OCI-M1 (cell line): Measurements from ENCODE around the gene SPATS2L.
"Not testable (repeated sequence)": the region's sequence is repeated elsewhere in the genome, so short reads cannot be mapped to it uniquely, and the experiment has no call there.

Experiments
- DNase-seq: peaks from one replicate; lab custom pipeline; 2025; lab: John Stamatoyannopoulos, UW

Gene SPATS2L

GRCh38 chr2:200320344-200320743 lies 13.9 kb downstream of the SPATS2L start:
- DNase-seq: no peak

- no peak for DNase-seq
Observed at GRCh38 chr2:200320991-200321390, 14.5 kb downstream of the SPATS2L start.

GRCh38 chr2:200321780-200322534 lies 15.5 kb downstream of the SPATS2L start:
- no peak for DNase-seq

- DNase-seq: no peak
Observed at GRCh38 chr2:200322607-200323006, 16.1 kb downstream of the SPATS2L start.

- DNase-seq: no peak
Observed at GRCh38 chr2:200324362-200324761, 17.9 kb downstream of the SPATS2L start.

- DNase-seq: no peak
Observed at GRCh38 chr2:200329384-200329783, 22.9 kb downstream of the SPATS2L start.

DNA sequence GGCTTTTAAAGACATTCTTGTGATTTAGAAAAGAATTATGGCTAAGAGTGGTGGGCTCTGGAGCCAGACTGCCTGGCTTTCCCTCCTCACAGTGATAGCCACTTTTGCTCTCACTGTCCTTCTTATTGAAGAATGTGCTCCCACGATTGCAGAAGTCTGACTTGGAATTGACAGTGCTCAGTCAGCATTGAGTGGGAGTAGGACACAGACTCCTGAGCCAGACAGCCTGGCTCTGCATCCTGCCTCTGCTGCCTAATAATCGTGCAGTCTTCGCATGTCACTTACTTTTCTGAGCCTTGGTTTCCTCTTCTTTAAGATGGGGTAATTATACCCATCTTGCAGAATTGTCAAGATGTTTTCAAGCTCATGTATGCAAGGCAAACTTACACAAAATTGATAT lies 23.3 kb downstream of the SPATS2L start:
- peak; percentile 12 for DNase-seq

- DNase-seq: no peak
Observed at GRCh38 chr2:200330351-200331060, 24.0 kb downstream of the SPATS2L start.

- DNase-seq: no peak
Observed at GRCh38 chr2:200331061-200331400, 24.5 kb downstream of the SPATS2L start.

- no peak for DNase-seq
Observed at GRCh38 chr2:200335657-200336056, 29.2 kb downstream of the SPATS2L start.

DNA sequence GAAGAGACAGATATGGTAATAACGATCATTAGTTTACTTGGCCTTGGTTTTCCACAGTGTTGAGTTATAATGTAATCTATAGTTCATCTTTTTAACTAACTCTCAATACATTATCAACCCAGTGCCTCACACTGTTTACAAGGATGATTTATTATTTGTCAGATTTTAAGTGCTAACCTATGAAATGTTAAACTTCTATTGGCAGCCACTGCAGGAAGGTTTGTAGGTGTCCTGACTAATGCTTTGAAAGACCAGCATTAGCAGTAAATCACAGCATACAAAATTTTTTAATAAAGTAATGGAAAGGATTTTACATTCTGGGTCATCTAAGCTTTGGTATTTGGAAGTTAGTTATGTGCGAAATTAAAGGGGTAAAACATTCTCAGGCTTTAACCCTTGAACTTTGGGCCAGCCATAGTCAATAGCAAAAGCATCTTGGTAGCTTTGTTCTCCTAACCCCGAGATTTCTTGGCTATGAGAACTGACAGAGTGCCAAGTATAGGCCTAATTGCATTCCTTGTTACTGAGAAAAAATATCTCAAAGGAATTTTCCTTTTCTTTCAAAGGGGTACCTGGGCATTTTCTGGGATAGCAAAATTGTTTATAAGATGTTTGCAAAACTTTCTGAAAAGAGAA lies 30.6 kb downstream of the SPATS2L start:
- no peak for DNase-seq

DNA sequence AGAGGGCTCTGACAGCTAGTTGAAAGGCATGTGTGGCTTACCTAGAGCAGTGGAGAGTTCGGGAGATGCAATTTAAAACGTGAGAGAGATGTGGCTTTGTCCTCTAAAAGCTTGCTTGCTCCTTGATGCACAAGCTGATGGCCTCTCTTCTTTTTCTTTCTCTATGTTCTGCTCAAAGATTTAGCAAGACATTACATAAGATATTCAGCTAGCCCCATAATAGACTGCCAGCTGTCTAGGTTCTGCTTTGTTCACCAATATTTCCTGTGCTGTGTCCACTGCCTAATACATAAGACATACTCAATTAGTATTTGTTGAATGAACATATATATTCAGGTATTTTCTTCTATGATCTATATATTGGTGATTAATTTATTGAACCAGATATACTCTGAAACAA lies 31.1 kb downstream of the SPATS2L start:
- DNase-seq: no peak

DNA sequence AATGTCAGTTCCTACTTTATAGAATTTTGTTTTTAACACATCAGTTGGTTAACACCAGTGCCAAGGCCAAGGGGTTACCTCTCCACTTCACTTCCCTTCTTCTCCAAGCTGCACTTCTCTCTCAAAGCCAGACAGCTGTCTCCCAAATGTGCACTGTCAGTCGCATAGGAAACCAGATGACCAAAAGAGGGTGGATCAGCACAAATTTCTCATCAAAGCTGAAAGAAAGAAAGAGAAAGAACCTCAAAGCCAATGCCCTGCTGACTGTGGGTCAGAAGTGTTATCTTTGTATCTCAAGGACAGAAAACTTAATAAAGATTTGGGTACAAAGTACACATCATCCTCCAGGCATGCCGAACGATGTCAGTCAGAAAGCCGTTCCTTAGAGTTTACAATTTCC lies 32.2 kb downstream of the SPATS2L start:
- DNase-seq: peak; percentile 12

- no peak for DNase-seq
Observed at GRCh38 chr2:200340508-200341224, 34.2 kb downstream of the SPATS2L start.

DNA sequence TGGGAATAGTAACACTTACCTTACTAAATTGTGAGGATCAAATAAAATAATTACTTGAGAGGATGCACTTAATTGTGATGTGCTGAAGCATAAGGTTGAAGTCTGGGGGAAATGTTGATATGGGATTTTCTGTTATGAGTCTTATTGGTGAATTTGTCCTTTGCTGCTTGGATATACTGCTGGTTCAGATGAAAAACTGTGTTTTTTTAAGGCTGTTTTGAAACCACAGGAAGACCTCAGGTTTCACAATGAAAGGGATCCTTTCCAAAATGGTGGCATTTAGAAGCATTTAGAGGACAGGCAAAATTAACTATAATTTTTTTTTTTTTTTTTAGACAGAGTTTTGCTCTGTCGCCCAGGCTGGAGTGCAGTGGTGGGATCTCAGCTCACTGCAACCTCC lies 34.9 kb downstream of the SPATS2L start:
- DNase-seq: no peak

GRCh38 chr2:200342235-200342634 lies 35.7 kb downstream of the SPATS2L start:
- no peak for DNase-seq

DNA sequence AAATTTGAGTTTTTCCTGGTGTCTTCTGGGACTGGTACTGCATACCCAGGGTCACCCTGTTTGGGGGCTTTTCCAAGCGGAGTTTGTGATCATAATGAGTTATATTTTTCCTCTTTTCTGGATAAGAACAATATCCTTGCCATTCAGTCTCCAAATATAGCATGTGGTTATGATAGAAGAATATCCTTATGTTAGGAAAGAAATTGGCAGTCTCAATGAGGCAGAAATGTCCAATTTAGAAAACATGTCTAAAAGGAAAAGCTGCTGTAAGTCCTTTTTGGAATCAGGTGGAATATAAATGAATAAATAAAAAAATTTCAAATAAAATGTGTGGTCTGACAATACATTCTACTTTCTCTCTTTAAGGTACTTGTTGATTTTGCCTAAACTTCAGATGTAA lies 36.2 kb downstream of the SPATS2L start:
- no peak for DNase-seq

GRCh38 chr2:200344202-200344601 lies 37.7 kb downstream of the SPATS2L start:
- not testable (repeated sequence) for DNase-seq

- DNase-seq: no peak
Observed at GRCh38 chr2:200345975-200346374, 39.5 kb downstream of the SPATS2L start.

DNA sequence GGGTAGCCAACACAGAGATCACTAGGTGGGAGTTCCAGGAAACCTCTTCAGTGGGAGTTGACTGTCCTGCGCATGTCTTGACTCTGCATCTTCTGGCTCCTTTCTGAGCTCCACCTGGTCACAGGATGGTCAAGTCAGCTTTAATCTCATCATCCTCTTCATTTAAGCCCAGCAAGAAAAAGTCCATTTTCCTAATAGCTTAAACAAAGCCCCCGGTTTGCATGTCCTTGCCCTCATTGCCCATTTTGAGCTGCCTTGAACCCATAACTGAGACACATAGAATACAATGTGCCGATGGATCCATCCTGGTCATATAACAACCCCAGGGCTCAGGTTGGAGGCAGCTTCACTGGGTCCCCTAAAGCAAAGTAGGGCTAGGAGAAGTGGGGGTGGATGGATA lies 40.8 kb downstream of the SPATS2L start:
- no peak for DNase-seq

- DNase-seq: no peak
Observed at GRCh38 chr2:200348897-200349563, 42.5 kb downstream of the SPATS2L start.

DNA sequence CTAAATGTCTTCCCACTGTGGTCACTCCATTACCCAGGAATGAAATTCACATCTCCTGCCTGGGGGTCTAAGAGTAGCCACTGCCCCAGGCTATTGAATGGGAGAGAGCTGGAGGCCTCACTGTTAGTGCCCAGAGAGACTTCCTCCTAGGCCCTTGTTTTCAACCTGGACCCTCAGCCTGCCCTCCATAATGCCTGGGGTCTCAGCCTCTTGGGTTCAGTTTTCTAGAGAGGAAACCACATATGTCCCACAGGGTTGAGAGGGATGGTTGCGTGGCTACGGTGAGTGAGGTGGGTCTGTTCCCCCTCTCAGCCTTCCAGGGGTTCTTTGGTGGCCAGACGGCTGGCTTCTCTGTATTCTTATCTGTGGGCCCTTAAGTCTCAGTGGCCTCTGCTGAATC lies 43.4 kb downstream of the SPATS2L start:
- DNase-seq: no peak
